NB4 (cell line): ENCODE data around the gene FAM171A1.

Experiments
- MYC ChIP-seq: IDR thresholded peaks from 2 replicates; pipeline ENCODE4 v1.6.1; 2011; ENCODE audit warnings: low read depth, low read length
- POLR2A ChIP-seq: IDR thresholded peaks from 2 replicates; pipeline ENCODE4 v1.6.1; 2011; ENCODE audit warnings: mild to moderate bottlenecking; ENCODE audit not compliant: insufficient read length; ENCODE audit errors: extremely low read depth
- TF ChIP-seq, protein P1 (sequence below): IDR thresholded peaks from one replicate; pipeline ENCODE4 v1.5.1; 2012; ENCODE audit warnings: low read depth, low read length

DNA sequence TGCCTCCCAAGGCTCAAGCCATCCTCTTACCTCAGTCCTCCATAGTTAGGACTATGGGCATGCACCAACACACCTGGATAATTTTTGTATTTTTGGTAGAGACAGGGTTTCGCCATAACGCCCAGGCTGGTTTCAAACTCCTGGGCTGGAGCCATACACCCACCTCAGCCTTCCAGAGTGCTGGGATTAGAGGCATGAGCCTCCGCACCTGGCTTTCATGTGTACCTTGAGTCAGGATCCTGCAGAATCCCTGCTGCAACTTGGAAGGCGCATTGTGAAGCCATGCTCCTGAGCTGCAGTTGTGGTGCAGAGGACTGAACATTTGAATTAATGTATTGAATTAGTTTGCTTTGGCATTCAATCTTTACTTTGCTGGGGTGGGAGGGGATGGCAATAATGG lies 173.2 kb downstream of the FAM171A1 start:
- TF ChIP-seq, protein P1, sequence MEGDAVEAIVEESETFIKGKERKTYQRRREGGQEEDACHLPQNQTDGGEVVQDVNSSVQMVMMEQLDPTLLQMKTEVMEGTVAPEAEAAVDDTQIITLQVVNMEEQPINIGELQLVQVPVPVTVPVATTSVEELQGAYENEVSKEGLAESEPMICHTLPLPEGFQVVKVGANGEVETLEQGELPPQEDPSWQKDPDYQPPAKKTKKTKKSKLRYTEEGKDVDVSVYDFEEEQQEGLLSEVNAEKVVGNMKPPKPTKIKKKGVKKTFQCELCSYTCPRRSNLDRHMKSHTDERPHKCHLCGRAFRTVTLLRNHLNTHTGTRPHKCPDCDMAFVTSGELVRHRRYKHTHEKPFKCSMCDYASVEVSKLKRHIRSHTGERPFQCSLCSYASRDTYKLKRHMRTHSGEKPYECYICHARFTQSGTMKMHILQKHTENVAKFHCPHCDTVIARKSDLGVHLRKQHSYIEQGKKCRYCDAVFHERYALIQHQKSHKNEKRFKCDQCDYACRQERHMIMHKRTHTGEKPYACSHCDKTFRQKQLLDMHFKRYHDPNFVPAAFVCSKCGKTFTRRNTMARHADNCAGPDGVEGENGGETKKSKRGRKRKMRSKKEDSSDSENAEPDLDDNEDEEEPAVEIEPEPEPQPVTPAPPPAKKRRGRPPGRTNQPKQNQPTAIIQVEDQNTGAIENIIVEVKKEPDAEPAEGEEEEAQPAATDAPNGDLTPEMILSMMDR, result no peak
- TF ChIP-seq POLR2A (no peak), MYC (no peak)
